ENCODE measurements around the gene RB1. TPM values are rescaled to one million over a fixed set of nuclear protein-coding genes. Genes with fewer than 3 reads are reported as not detected.
A peak's percentile ranks its signal among the peaks of the same experiment; 100 is the strongest.

Gene RB1
- total RNA-seq, 1 donor from 2014 or later, result 23.8 TPM

DNA sequence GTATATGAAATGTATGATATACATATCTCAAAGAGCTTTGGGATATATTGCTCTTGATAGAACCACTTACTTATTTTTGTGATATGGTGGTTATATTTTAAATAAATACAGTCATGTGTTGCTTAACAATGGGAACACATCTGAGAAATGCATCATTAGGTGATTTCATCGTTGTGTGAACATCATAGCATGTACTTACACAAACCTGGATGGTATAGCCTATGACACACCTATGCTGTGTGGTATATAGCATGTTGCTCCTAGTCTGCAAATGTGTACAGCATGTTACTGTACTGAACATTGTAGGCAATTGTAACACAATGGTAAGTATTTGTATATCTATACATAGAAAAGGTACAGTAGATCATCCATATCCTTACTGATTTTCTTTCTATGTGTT lies 7.7 kb downstream of the RB1 start:
- Histone ChIP-seq H3K4me3 (no peak overlapping the region), H3K27ac (replicated peaks) (no peak overlapping the region), H3K36me3 (peaks cover 16% of the 10 kb centered on the region), H3K27me3 (ENCODE audit: low read depth) (no peaks in the 10 kb centered on the region), H3K4me1 (peaks cover 63% of the 10 kb centered on the region), H3K9me3 (replicated peaks) (no peaks in the 10 kb centered on the region)
- intact Hi-C loops (cut with micrococcal nuclease), result no loop called here
- DNase-seq, result no peak
- TF ChIP-seq, protein P1, sequence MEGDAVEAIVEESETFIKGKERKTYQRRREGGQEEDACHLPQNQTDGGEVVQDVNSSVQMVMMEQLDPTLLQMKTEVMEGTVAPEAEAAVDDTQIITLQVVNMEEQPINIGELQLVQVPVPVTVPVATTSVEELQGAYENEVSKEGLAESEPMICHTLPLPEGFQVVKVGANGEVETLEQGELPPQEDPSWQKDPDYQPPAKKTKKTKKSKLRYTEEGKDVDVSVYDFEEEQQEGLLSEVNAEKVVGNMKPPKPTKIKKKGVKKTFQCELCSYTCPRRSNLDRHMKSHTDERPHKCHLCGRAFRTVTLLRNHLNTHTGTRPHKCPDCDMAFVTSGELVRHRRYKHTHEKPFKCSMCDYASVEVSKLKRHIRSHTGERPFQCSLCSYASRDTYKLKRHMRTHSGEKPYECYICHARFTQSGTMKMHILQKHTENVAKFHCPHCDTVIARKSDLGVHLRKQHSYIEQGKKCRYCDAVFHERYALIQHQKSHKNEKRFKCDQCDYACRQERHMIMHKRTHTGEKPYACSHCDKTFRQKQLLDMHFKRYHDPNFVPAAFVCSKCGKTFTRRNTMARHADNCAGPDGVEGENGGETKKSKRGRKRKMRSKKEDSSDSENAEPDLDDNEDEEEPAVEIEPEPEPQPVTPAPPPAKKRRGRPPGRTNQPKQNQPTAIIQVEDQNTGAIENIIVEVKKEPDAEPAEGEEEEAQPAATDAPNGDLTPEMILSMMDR (IDR thresholded peaks at IDR 0.05; ENCODE audit: borderline replicate concordance), result no peak

DNA sequence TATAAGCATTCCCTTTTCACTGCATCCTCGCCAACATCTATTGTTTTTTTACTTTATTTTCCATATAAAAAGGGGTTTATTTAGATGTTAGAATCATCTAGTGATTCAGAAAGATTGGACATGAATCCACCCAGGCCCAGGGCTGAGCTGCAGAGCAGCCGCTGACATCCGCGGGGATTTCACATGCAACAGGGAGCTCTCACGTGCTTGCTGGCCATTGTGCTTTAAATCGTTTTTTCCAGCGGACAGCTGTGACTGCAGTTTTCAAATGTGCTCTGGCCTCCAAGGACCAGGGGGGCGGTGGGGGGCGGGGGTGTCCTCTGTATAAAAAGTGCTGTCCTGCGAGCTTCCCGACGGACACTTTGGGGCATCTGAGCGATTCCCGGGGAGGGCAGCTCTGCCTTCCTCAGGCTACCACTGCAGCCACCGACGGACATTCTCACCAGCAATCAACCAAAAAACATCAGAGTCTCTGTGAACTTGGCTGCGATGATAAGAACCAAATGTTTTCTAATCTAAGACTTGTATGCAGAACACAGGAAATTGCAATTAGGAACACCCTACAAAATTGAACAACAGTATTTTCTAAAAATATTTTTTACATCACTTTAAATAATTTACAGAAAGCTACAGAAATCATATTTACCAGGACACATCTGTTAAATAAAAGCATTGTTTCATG lies 12.6 kb downstream of the RB1 start:
- peak overlapping the region; percentile 25 for H3K4me3 ChIP-seq
- DNase-seq, result peak; percentile 15
- peaks cover 3% of the 10 kb centered on the region for H3K9me3 ChIP-seq (replicated peaks)
- no peaks in the 10 kb centered on the region for H3K27me3 ChIP-seq (ENCODE audit: low read depth)
- H3K4me1 ChIP-seq, result peaks cover 42% of the 10 kb centered on the region
- intact Hi-C loops (cut with micrococcal nuclease), result no loop called here
- peak overlapping the region; percentile 69 for H3K27ac ChIP-seq (replicated peaks)
- TF ChIP-seq, protein P1 (IDR thresholded peaks at IDR 0.05; ENCODE audit: borderline replicate concordance), result no peak
- H3K36me3 ChIP-seq, result peaks cover 32% of the 10 kb centered on the region

DNA sequence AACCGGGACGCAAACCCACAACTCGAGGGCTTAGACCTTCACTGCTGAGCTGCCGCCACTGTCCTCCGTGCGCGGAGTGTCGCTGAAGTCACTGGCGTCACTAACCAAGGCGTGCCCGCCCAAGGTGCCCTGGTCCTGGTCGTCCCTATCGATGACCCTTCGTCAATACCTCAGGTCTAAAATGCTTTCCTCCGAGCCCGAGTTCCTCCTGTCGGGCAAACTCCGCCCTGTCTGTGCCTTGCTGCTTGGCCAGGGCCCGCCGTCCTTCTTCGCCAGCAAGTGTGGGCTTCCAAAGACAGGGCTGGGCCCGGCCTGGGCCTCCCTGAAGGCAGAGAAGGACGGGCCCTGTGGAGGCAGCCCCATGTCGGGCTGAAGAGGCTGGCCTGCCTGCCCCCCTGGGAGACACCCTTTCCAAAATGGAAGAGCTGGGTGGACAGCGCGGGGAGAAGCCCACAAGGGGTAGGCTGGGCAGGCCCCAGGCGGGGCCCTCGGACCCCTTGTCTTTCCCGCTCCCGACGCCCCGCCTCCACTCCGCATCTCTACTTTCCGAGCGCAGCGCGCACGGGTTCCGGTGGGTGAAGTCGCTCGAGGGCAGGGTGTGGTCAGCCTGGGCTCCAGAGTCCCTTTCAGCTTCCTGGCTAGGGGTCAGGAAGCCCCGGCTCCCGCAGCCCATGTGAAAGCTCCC lies 13.4 kb downstream of the RB1 start:
- intact Hi-C loops (cut with micrococcal nuclease), result no loop called here
- Histone ChIP-seq H3K27me3 (ENCODE audit: low read depth) (no peaks in the 10 kb centered on the region), H3K36me3 (peaks cover 32% of the 10 kb centered on the region), H3K9me3 (replicated peaks) (peaks cover 11% of the 10 kb centered on the region), H3K4me3 (peak overlapping the region; percentile 48), H3K4me1 (peaks cover 39% of the 10 kb centered on the region), H3K27ac (replicated peaks) (peak overlapping the region; percentile 63)
- no peak for DNase-seq
- TF ChIP-seq, protein P1 (IDR thresholded peaks at IDR 0.05; ENCODE audit: borderline replicate concordance), result no peak

DNA sequence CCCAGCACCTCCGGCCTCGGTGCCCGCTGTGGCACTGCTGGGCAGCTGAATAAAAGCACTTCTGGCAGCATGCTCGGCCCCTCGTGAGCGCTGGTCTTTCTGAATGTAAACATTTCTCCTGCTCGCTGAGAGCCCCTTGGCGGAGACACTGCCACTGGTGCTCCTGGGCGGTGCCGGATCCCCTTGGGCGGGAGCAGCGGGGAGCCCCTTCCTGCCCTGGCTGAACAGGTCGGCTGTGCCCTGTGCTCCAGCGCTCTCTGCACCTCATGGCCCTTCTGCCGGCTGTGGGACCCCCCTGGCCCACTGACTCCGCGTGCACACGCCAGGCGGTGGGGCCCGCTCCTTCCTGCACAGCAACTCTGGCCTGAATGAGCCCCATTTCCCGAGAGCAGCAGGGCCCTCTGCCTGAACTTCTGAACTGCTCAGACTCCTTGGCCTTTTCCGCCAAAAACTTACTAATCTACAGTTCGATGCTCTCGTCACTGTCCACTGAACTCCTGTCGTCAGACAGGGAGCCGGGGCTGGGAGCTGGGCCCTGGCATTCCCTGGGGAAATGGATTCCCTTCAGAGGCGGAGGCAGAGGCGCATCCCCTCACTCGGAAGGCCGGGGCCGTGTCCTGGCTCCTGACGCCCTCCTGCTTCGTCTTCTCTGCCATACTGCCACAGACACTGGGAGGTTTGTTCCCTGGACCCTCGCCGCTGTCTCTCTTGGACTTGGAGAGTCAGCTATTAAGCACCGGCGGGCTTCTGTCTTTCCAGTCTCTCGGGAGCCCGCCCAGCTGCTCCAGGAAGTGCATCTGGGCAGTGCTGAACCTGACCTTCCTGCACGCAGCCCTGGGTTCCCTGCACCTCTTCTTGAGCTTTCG lies 14.2 kb downstream of the RB1 start:
- TF ChIP-seq, protein P1 (IDR thresholded peaks at IDR 0.05; ENCODE audit: borderline replicate concordance), result no peak
- DNase-seq, result peak; percentile 28
- peaks cover 32% of the 10 kb centered on the region for H3K36me3 ChIP-seq
- H3K4me1 ChIP-seq, result peaks cover 32% of the 10 kb centered on the region
- no peaks in the 10 kb centered on the region for H3K27me3 ChIP-seq (ENCODE audit: low read depth)
- peak overlapping the region; percentile 48 for H3K4me3 ChIP-seq
- H3K9me3 ChIP-seq (replicated peaks), result peaks cover 19% of the 10 kb centered on the region
- H3K27ac ChIP-seq (replicated peaks), result peak overlapping the region; percentile 63
- intact Hi-C loops (cut with micrococcal nuclease), result no loop called here

DNA sequence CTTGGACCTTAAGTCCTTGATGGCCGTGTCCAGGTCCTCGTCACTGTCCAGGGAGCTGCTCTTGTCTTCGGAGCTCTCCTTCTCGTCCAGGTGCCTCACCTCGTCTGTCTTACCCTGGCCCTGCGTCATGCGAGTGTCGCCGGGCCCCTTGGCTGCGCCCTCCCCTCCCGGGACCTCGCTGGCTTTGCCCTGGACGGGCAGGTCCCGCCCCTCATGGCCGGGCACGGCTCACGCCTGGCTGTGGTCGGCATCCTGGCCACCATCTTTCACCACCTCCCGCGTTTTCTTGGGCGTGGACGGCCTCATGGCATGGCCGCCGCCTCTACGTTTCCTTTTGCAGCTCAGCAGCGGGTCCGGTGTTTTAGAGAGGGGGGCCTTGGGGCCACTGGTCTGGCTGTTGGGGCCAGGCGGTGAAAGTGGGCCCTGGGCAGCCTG lies 14.8 kb downstream of the RB1 start:
- no peaks in the 10 kb centered on the region for H3K27me3 ChIP-seq (ENCODE audit: low read depth)
- DNase-seq, result no peak
- intact Hi-C loops (cut with micrococcal nuclease), result no loop called here
- peaks cover 23% of the 10 kb centered on the region for H3K9me3 ChIP-seq (replicated peaks)
- H3K4me3 ChIP-seq, result peak overlapping the region; percentile 48
- H3K27ac ChIP-seq (replicated peaks), result peak overlapping the region; percentile 63
- H3K36me3 ChIP-seq, result peaks cover 32% of the 10 kb centered on the region
- H3K4me1 ChIP-seq, result peaks cover 26% of the 10 kb centered on the region
- TF ChIP-seq, protein P1 (IDR thresholded peaks at IDR 0.05; ENCODE audit: borderline replicate concordance), result no peak

Measured in left ventricle myocardium inferior (tissue), 1 donor.